ENCODE data around the gene FAM111A. TPM values are rescaled to one million over a fixed set of nuclear protein-coding genes. Genes with fewer than 3 reads are reported as not detected.

The FAM111A gene
- total and polyA plus RNA-seq, 9 donors, result 18.3 to 32.2 (median 24.9) TPM

GRCh38 chr11:59197991-59198390 lies 55.3 kb downstream of the FAM111A start:
- peaks cover 15% of the 10 kb centered on the region for H3K4me1 ChIP-seq (ENCODE audit: control insufficient read depth, insufficient read depth, low read length)
- no peaks in the 10 kb centered on the region for H3K27me3 ChIP-seq (ENCODE audit: control insufficient read depth, insufficient read depth, low read length)
- H3K9me3 ChIP-seq (replicated peaks; ENCODE audit: control insufficient read depth, low read depth, low read length), result no peaks in the 10 kb centered on the region
- H3K27ac ChIP-seq (ENCODE audit: low read length), result no peak overlapping the region
- H3K4me3 ChIP-seq (ENCODE audit: low read length), result no peak overlapping the region
- 21% methylated on average over 9 of the region's 9 CpGs for WGBS (ENCODE audit: insufficient coverage)
- DNase-seq, result peak; percentile 81
- peaks cover 40% of the 10 kb centered on the region for H3K36me3 ChIP-seq (ENCODE audit: control insufficient read depth, insufficient read depth, low read length)

GRCh38 chr11:59198726-59199125 lies 56.1 kb downstream of the FAM111A start:
- no peak for DNase-seq
- H3K4me3 ChIP-seq (ENCODE audit: low read length), result no peak overlapping the region
- H3K9me3 ChIP-seq (replicated peaks; ENCODE audit: control insufficient read depth, low read depth, low read length), result no peaks in the 10 kb centered on the region
- H3K27me3 ChIP-seq (ENCODE audit: control insufficient read depth, insufficient read depth, low read length), result no peaks in the 10 kb centered on the region
- no CpG with 5 or more reads among the region's 2 CpGs for WGBS (ENCODE audit: insufficient coverage)
- H3K27ac ChIP-seq (ENCODE audit: low read length), result no peak overlapping the region
- peaks cover 15% of the 10 kb centered on the region for H3K4me1 ChIP-seq (ENCODE audit: control insufficient read depth, insufficient read depth, low read length)
- H3K36me3 ChIP-seq (ENCODE audit: control insufficient read depth, insufficient read depth, low read length), result peaks cover 39% of the 10 kb centered on the region

GRCh38 chr11:59199546-59200422 lies 57.1 kb downstream of the FAM111A start:
- Histone ChIP-seq H3K9me3 (replicated peaks; ENCODE audit: control insufficient read depth, low read depth, low read length) (no peaks in the 10 kb centered on the region), H3K4me1 (ENCODE audit: control insufficient read depth, insufficient read depth, low read length) (peaks cover 13% of the 10 kb centered on the region), H3K4me3 (ENCODE audit: low read length) (no peak overlapping the region), H3K27ac (ENCODE audit: low read length) (no peak overlapping the region), H3K36me3 (ENCODE audit: control insufficient read depth, insufficient read depth, low read length) (peaks cover 35% of the 10 kb centered on the region), H3K27me3 (ENCODE audit: control insufficient read depth, insufficient read depth, low read length) (no peaks in the 10 kb centered on the region)
- DNase-seq, result no peak
- WGBS (ENCODE audit: insufficient coverage), result 84% methylated on average over 8 of the region's 14 CpGs

- Histone ChIP-seq H3K4me1 (ENCODE audit: control insufficient read depth, insufficient read depth, low read length) (peaks cover 13% of the 10 kb centered on the region), H3K27me3 (ENCODE audit: control insufficient read depth, insufficient read depth, low read length) (no peaks in the 10 kb centered on the region), H3K9me3 (replicated peaks; ENCODE audit: control insufficient read depth, low read depth, low read length) (no peaks in the 10 kb centered on the region), H3K4me3 (ENCODE audit: low read length) (no peak overlapping the region), H3K27ac (ENCODE audit: low read length) (no peak overlapping the region), H3K36me3 (ENCODE audit: control insufficient read depth, insufficient read depth, low read length) (peaks cover 34% of the 10 kb centered on the region)
- DNase-seq, result no peak
- 43% methylated on average over 2 of the region's 4 CpGs for WGBS (ENCODE audit: insufficient coverage)
Measured at GRCh38 chr11:59200423-59200746, 57.7 kb downstream of the FAM111A start.

GRCh38 chr11:59201353-59201752 lies 58.7 kb downstream of the FAM111A start:
- no peak overlapping the region for H3K27ac ChIP-seq (ENCODE audit: low read length)

More at GRCh38 chr11:59201353-59201752, 58.7 kb downstream of the FAM111A start:
- WGBS (ENCODE audit: insufficient coverage), result 67% methylated on average over 1 of the region's 3 CpGs
- H3K4me3 ChIP-seq (ENCODE audit: low read length), result no peak overlapping the region
- peaks cover 36% of the 10 kb centered on the region for H3K36me3 ChIP-seq (ENCODE audit: control insufficient read depth, insufficient read depth, low read length)
- DNase-seq, result no peak
- peaks cover 13% of the 10 kb centered on the region for H3K4me1 ChIP-seq (ENCODE audit: control insufficient read depth, insufficient read depth, low read length)
- H3K9me3 ChIP-seq (replicated peaks; ENCODE audit: control insufficient read depth, low read depth, low read length), result no peaks in the 10 kb centered on the region
- H3K27me3 ChIP-seq (ENCODE audit: control insufficient read depth, insufficient read depth, low read length), result no peaks in the 10 kb centered on the region

Other genes starting within 250 kb of the FAM111A start
- 0.58 TPM for gene GLYATL1, start 203.4 kb upstream of the FAM111A start, total RNA-seq
- 1 to 10 TPM in 3 of 8 donors, under 1 TPM in 5; 0.48 to 1.2 (median 0.89) TPM for gene GLYATL1, start 203.4 kb upstream of the FAM111A start, polyA plus RNA-seq (ENCODE audit: insufficient read depth in 1 of 8, insufficient read length in 8 of 8, low replicate concordance in 1 of 8)
- gene GLYATL1B, start 56.5 kb upstream of the FAM111A start, total RNA-seq, result not detected
- gene GLYATL1B, start 56.5 kb upstream of the FAM111A start, polyA plus RNA-seq (ENCODE audit: insufficient read depth in 1 of 8, insufficient read length in 8 of 8, low replicate concordance in 1 of 8), result under 1 TPM in 1 of 8 donors, not detected in 7; 0.14 TPM
- 8.6 TPM for gene FAM111B, start 35.6 kb upstream of the FAM111A start, total RNA-seq
- 10 to 100 TPM in 2 of 8 donors, 1 to 10 TPM in 6; 6.7 to 14.4 (median 8.8) TPM for gene FAM111B, start 35.6 kb upstream of the FAM111A start, polyA plus RNA-seq (ENCODE audit: insufficient read depth in 1 of 8, insufficient read length in 8 of 8, low replicate concordance in 1 of 8)
- 8.9 TPM for gene DTX4, start 29.3 kb downstream of the FAM111A start, total RNA-seq
- gene DTX4, start 29.3 kb downstream of the FAM111A start, polyA plus RNA-seq (ENCODE audit: insufficient read depth in 1 of 8, insufficient read length in 8 of 8, low replicate concordance in 1 of 8), result 10 to 100 TPM; 17.4 to 33.0 (median 19.4) TPM
- gene MPEG1, start 70.1 kb downstream of the FAM111A start, total RNA-seq, result 13.4 TPM
- gene MPEG1, start 70.1 kb downstream of the FAM111A start, polyA plus RNA-seq (ENCODE audit: insufficient read depth in 1 of 8, insufficient read length in 8 of 8, low replicate concordance in 1 of 8), result 10 to 100 TPM in 5 of 8 donors, 1 to 10 TPM in 3; 8.8 to 13.8 (median 11.9) TPM
- not detected for gene OR5AN1, start 216.0 kb downstream of the FAM111A start, total RNA-seq
- gene OR5AN1, start 216.0 kb downstream of the FAM111A start, polyA plus RNA-seq (ENCODE audit: insufficient read depth in 1 of 8, insufficient read length in 8 of 8, low replicate concordance in 1 of 8), result under 1 TPM in 1 of 8 donors, not detected in 7; 0.03 TPM

Data from muscle of leg (tissue), 11 donors.